ENCODE results near the gene MROH7.

Gene MROH7

DNA sequence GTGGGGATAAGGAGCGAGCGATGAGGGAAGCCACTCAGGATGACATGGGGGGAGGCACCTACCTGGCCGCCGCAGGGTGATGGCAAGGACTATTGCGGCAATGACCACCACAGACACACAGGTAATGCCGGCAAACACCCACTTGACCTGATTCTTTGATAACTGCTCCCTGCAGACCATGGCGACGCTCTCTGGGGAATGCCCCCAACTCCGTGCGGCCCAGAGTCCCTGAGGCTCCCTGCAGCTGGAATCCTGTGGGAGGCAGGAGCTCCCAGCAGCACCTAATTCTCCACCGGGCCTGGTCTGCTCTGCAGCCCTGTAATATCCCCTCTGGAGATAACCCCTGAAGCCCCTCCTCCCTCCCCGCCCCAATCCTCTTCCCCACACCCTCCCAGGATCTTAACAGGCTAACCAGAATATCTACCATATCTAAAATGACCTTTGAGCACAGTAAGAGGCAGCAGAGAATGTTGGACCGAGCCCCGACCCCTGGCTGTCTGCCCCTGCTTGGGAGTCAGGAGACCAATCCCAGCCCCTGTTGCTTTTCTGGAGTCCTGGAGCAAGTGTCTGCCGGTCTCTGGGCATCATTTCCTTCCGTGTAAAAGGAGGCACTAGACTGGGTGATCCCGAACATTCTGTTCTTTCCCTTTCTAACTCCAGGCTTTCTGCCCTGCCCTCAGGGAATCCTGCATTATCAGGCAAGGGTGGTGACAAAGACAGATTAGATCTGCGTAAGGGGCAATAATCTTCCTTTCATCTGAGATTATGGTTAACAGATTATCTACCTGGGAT lies 18.2 kb upstream of the MROH7 start, which contains the start of gene FAM151A:
TSS of gene FAM151A (minus strand) at position 310 of the 792 bp plus-strand sequence. CDS start at position 180, 130 bp downstream.
- CTCF ChIA-PET, result no interaction called here
- no peaks in the 10 kb centered on the region for H3K9me3 ChIP-seq (ENCODE audit: control insufficient read depth, insufficient read depth, low read depth, low read length)
- POLR2A ChIA-PET, result no interaction called here
- no peak within 1 kb of the TSS for H3K27ac ChIP-seq (ENCODE audit: extremely low read depth, low read depth, low read length)
- no peaks in the 10 kb centered on the region for H3K4me1 ChIP-seq (ENCODE audit: control insufficient read depth, insufficient read depth, low read length)
- H3K4me3 ChIP-seq (ENCODE audit: low read depth, low read length), result no peak within 1 kb of the TSS
- TF ChIP-seq ZNF19 (tag by site-specific recombination; IDR thresholded peaks at IDR 0.05; ENCODE audit: low read depth), result no peak
- TF ChIP-seq GLI4 (tag by site-specific recombination; IDR thresholded peaks at IDR 0.05), result no peak
- TF ChIP-seq KLF7 (tag by site-specific recombination; IDR thresholded peaks at IDR 0.05; ENCODE audit: borderline replicate concordance), result no peak
- TF ChIP-seq, protein P1, sequence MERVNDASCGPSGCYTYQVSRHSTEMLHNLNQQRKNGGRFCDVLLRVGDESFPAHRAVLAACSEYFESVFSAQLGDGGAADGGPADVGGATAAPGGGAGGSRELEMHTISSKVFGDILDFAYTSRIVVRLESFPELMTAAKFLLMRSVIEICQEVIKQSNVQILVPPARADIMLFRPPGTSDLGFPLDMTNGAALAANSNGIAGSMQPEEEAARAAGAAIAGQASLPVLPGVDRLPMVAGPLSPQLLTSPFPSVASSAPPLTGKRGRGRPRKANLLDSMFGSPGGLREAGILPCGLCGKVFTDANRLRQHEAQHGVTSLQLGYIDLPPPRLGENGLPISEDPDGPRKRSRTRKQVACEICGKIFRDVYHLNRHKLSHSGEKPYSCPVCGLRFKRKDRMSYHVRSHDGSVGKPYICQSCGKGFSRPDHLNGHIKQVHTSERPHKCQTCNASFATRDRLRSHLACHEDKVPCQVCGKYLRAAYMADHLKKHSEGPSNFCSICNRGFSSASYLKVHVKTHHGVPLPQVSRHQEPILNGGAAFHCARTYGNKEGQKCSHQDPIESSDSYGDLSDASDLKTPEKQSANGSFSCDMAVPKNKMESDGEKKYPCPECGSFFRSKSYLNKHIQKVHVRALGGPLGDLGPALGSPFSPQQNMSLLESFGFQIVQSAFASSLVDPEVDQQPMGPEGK (tag by site-specific recombination; IDR thresholded peaks at IDR 0.05), result no peak
- TF ChIP-seq ZNF624 (tag by site-specific recombination; IDR thresholded peaks at IDR 0.05), result no peak
- TF ChIP-seq WT1 (tag by site-specific recombination; IDR thresholded peaks at IDR 0.05), result no peak
- no peak for TF ChIP-seq ZNF768 (tag by site-specific recombination; IDR thresholded peaks at IDR 0.05)
- TF ChIP-seq, protein P2, sequence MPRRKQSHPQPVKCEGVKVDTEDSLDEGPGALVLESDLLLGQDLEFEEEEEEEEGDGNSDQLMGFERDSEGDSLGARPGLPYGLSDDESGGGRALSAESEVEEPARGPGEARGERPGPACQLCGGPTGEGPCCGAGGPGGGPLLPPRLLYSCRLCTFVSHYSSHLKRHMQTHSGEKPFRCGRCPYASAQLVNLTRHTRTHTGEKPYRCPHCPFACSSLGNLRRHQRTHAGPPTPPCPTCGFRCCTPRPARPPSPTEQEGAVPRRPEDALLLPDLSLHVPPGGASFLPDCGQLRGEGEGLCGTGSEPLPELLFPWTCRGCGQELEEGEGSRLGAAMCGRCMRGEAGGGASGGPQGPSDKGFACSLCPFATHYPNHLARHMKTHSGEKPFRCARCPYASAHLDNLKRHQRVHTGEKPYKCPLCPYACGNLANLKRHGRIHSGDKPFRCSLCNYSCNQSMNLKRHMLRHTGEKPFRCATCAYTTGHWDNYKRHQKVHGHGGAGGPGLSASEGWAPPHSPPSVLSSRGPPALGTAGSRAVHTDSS (tag by site-specific recombination; IDR thresholded peaks at IDR 0.05), result no peak
- no peak for TF ChIP-seq ZNF530 (tag by site-specific recombination; IDR thresholded peaks at IDR 0.05; ENCODE audit: low read depth)
- TF ChIP-seq, protein P3, sequence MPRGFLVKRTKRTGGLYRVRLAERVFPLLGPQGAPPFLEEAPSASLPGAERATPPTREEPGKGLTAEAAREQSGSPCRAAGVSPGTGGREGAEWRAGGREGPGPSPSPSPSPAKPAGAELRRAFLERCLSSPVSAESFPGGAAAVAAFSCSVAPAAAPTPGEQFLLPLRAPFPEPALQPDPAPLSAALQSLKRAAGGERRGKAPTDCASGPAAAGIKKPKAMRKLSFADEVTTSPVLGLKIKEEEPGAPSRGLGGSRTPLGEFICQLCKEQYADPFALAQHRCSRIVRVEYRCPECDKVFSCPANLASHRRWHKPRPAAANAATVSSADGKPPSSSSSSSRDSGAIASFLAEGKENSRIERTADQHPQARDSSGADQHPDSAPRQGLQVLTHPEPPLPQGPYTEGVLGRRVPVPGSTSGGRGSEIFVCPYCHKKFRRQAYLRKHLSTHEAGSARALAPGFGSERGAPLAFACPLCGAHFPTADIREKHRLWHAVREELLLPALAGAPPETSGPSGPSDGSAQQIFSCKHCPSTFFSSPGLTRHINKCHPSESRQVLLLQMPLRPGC (tag by site-specific recombination; IDR thresholded peaks at IDR 0.05), result no peak
- TF ChIP-seq, protein P4, sequence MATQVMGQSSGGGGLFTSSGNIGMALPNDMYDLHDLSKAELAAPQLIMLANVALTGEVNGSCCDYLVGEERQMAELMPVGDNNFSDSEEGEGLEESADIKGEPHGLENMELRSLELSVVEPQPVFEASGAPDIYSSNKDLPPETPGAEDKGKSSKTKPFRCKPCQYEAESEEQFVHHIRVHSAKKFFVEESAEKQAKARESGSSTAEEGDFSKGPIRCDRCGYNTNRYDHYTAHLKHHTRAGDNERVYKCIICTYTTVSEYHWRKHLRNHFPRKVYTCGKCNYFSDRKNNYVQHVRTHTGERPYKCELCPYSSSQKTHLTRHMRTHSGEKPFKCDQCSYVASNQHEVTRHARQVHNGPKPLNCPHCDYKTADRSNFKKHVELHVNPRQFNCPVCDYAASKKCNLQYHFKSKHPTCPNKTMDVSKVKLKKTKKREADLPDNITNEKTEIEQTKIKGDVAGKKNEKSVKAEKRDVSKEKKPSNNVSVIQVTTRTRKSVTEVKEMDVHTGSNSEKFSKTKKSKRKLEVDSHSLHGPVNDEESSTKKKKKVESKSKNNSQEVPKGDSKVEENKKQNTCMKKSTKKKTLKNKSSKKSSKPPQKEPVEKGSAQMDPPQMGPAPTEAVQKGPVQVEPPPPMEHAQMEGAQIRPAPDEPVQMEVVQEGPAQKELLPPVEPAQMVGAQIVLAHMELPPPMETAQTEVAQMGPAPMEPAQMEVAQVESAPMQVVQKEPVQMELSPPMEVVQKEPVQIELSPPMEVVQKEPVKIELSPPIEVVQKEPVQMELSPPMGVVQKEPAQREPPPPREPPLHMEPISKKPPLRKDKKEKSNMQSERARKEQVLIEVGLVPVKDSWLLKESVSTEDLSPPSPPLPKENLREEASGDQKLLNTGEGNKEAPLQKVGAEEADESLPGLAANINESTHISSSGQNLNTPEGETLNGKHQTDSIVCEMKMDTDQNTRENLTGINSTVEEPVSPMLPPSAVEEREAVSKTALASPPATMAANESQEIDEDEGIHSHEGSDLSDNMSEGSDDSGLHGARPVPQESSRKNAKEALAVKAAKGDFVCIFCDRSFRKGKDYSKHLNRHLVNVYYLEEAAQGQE (tag by site-specific recombination; IDR thresholded peaks at IDR 0.05), result no peak
- TF ChIP-seq ZFP3 (tag by site-specific recombination; IDR thresholded peaks at IDR 0.05; ENCODE audit: low read depth), result no peak
- TF ChIP-seq ZNF394 (tag by site-specific recombination; IDR thresholded peaks at IDR 0.05; ENCODE audit: borderline replicate concordance), result no peak
- TF ChIP-seq, protein P5, sequence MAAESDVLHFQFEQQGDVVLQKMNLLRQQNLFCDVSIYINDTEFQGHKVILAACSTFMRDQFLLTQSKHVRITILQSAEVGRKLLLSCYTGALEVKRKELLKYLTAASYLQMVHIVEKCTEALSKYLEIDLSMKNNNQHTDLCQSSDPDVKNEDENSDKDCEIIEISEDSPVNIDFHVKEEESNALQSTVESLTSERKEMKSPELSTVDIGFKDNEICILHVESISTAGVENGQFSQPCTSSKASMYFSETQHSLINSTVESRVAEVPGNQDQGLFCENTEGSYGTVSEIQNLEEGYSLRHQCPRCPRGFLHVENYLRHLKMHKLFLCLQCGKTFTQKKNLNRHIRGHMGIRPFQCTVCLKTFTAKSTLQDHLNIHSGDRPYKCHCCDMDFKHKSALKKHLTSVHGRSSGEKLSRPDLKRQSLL (tag by site-specific recombination; IDR thresholded peaks at IDR 0.05), result no peak
- no peak for TF ChIP-seq ZNF169 (tag by site-specific recombination; IDR thresholded peaks at IDR 0.05)
- no peaks in the 10 kb centered on the region for H3K36me3 ChIP-seq (ENCODE audit: control insufficient read depth in 2 of 2, insufficient read depth in 1 of 2, low read length in 2 of 2)
